GM23338 (cell line): ENCODE data around the gene CBLN3. TPM values are rescaled to one million over a fixed set of nuclear protein-coding genes. Genes with fewer than 3 reads are reported as not detected.
A peak's percentile ranks its signal among the peaks of the same experiment; 100 is the strongest.

Experiments
- ATAC-seq: fragments of 200-7000 bp; cut with Tn5 transposase; 3 replicates; pipeline ENCODE4 v1.9.1; 2020
- DNase-seq: peaks from one replicate; pipeline ENCODE4 v3.0.0-alpha.2; 2015; ENCODE audit warnings: low spot score
- H2AFZ ChIP-seq: fragments of 200-600 bp; sonication (generic); 2 replicates; pipeline ENCODE4 v1.8.0; 2016; ENCODE audit warnings: antibody characterized with exemption, mild to moderate bottlenecking, moderate library complexity
- H3F3A ChIP-seq: fragments of 200-600 bp; sonication (generic); replicated peaks from 2 replicates; pipeline ENCODE4 v1.8.0; 2017; ENCODE audit warnings: antibody characterized with exemption, mixed run types, low read depth
- H3K27ac ChIP-seq: fragments of 200-600 bp; sonication (generic); 2 replicates; pipeline ENCODE4 v1.6.1; 2016; ENCODE audit warnings: low read depth
- H3K27me3 ChIP-seq: fragments of 200-600 bp; sonication (generic); 2 replicates; pipeline ENCODE4 v1.8.0; 2016; ENCODE audit warnings: mild to moderate bottlenecking, mixed run types, moderate library complexity; ENCODE audit not compliant: insufficient read depth
- H3K36me3 ChIP-seq: fragments of 200-600 bp; sonication (generic); 2 replicates; pipeline ENCODE4 v1.8.0; 2016; ENCODE audit warnings: mild to moderate bottlenecking; ENCODE audit not compliant: insufficient read depth
- H3K4me1 ChIP-seq: fragments of 200-600 bp; sonication (generic); 2 replicates; pipeline ENCODE4 v1.8.0; 2016; ENCODE audit warnings: mild to moderate bottlenecking, moderate library complexity; ENCODE audit not compliant: insufficient read depth
- H3K4me2 ChIP-seq: fragments of 200-600 bp; sonication (generic); 2 replicates; pipeline ENCODE4 v1.7.1; 2017; ENCODE audit warnings: mixed run types
- H3K4me3 ChIP-seq: fragments of 200-600 bp; sonication (generic); 2 replicates; pipeline ENCODE4 v1.6.1; 2016; ENCODE audit warnings: mixed run types
- H3K79me2 ChIP-seq: fragments of 200-600 bp; sonication (generic); replicated peaks from 2 replicates; pipeline ENCODE4 v1.8.0; 2017; ENCODE audit warnings: mild to moderate bottlenecking; ENCODE audit not compliant: insufficient read depth
- H3K9me2 ChIP-seq: fragments of 200-600 bp; sonication (generic); 2 replicates; pipeline ENCODE4 v1.8.0; 2017; ENCODE audit not compliant: insufficient read depth
- H4K20me1 ChIP-seq: fragments of 200-600 bp; sonication (generic); replicated peaks from 2 replicates; pipeline ENCODE4 v1.8.0; 2017; ENCODE audit warnings: mild to moderate bottlenecking; ENCODE audit not compliant: insufficient read depth
- H3K27ac Mint-ChIP-seq: 2 replicates; pipeline ENCODE4 v1.8.0; 2020; ENCODE audit warnings: inconsistent platforms, mild to moderate bottlenecking, moderate library complexity, mixed read lengths
- H3K27me3 Mint-ChIP-seq: 3 replicates; pipeline ENCODE4 v1.8.0; 2022; ENCODE audit warnings: low read depth, mild to moderate bottlenecking, moderate library complexity, mixed read lengths, inconsistent platforms; ENCODE audit not compliant: insufficient read depth, poor library complexity
- H3K36me3 Mint-ChIP-seq: 3 replicates; pipeline ENCODE4 v1.8.0; 2021; ENCODE audit warnings: low read depth, mild to moderate bottlenecking, inconsistent platforms, moderate library complexity, mixed read lengths
- H3K4me1 Mint-ChIP-seq: 3 replicates; pipeline ENCODE4 v1.8.0; 2020; ENCODE audit warnings: mild to moderate bottlenecking, inconsistent platforms, mixed read lengths
- H3K4me3 Mint-ChIP-seq: 3 replicates; pipeline ENCODE4 v1.8.0; 2021; ENCODE audit warnings: moderate library complexity, mild to moderate bottlenecking, inconsistent platforms, mixed read lengths
- H3K9me3 Mint-ChIP-seq: 3 replicates; pipeline ENCODE4 v1.8.0; 2020; ENCODE audit warnings: moderate library complexity, mild to moderate bottlenecking, inconsistent platforms, mixed read lengths
- CREB1 ChIP-seq: fragments of 250-450 bp; sonication (Bioruptor Pico); IDR thresholded peaks from 2 replicates; pipeline ENCODE4 v1.5.0; 2020; ENCODE audit warnings: low read depth, mild to moderate bottlenecking, moderate library complexity
- ETS1 ChIP-seq: IDR thresholded peaks from 2 replicates; pipeline ENCODE4 v1.6.1; 2016; ENCODE audit warnings: antibody characterized with exemption
- EZH2 ChIP-seq: fragments of 200-600 bp; sonication (generic); IDR thresholded peaks from one replicate; pipeline ENCODE4 v1.8.0; 2017; ENCODE audit warnings: antibody characterized with exemption, mild to moderate bottlenecking, low read depth; ENCODE audit not compliant: unreplicated experiment
- EZH2phosphoT487 ChIP-seq: fragments of 200-600 bp; sonication (generic); IDR thresholded peaks from one replicate; pipeline ENCODE4 v1.8.1; 2018; ENCODE audit warnings: antibody characterized with exemption; ENCODE audit not compliant: unreplicated experiment
- JUNB ChIP-seq: IDR thresholded peaks from one replicate; pipeline ENCODE4 v1.6.1; 2016; ENCODE audit warnings: antibody characterized with exemption; ENCODE audit not compliant: unreplicated experiment
- NANOG ChIP-seq: IDR thresholded peaks from 2 replicates; pipeline ENCODE4 v1.6.1; 2016; ENCODE audit warnings: antibody characterized with exemption, borderline replicate concordance
- POLR2AphosphoS5 ChIP-seq: IDR thresholded peaks from 2 replicates; pipeline ENCODE4 v1.6.1; 2016; ENCODE audit warnings: antibody characterized with exemption, low read depth
- ZNF331 ChIP-seq: fragments of 250-450 bp; sonication (Bioruptor Pico); IDR thresholded peaks from 2 replicates; pipeline ENCODE4 v1.5.0; 2020; ENCODE audit warnings: low read depth, mild to moderate bottlenecking, moderate library complexity
- ZNF462 ChIP-seq: fragments of 250-450 bp; sonication (Bioruptor Pico); IDR thresholded peaks from 2 replicates; pipeline ENCODE4 v1.5.0; 2020; ENCODE audit warnings: mild to moderate bottlenecking, moderate library complexity
- polyA plus RNA-seq: library from polyadenylated mRNA; unstranded; fragments of >200 nt; fragmentation: Nextera tagmentation; extraction: Ambion mirVana; gene quantifications from 2 replicates; pipeline ENCODE4 v1.2.1, GENCODE V29; 2016
- total RNA-seq: library from RNA; depleted of rRNA; stranded (reverse); fragments of >200 nt; shearing (Covaris generic); gene quantifications from 2 replicates; pipeline ENCODE4 v1.2.3, GENCODE V29; 2014

Gene CBLN3
- total and polyA plus RNA-seq, 2 experiments from 2014 or later: 0.07 to 0.19 TPM

GRCh38 chr14:24441485-24441884 is 12.0 kb upstream of the CBLN3 start (continued):
- TF ChIP-seq EZH2phosphoT487: no peak

GRCh38 chr14:24440606-24441399 is 11.3 kb upstream of the CBLN3 start:
- H3K79me2 ChIP-seq: peaks cover 13% of the 10 kb centered on the region
- peaks cover 7% of the 10 kb centered on the region; the same call in 1 of the 2 replicates for H3K36me3 ChIP-seq
- H3K4me1 ChIP-seq: peaks cover 13% of the 10 kb centered on the region
- H2AFZ ChIP-seq: no peak overlapping the region
- no peaks in the 10 kb centered on the region for H3K27me3 ChIP-seq
- peak overlapping the region; percentile 84; the same call in 1 of the 2 replicates for H3K4me2 ChIP-seq
- H3F3A ChIP-seq: peaks cover 7% of the 10 kb centered on the region; the same call in 1 of the 2 replicates
- DNase-seq (no peak), ATAC-seq (no peak)
- H3K27ac Mint-ChIP-seq: no peak overlapping the region
- no peak overlapping the region; the same call in 1 of the 2 replicates for H3K27ac ChIP-seq
- H3K9me2 ChIP-seq: no peaks in the 10 kb centered on the region
- peaks cover 9% of the 10 kb centered on the region; the same call in 2 of the 3 replicates for H3K4me1 Mint-ChIP-seq
- TF ChIP-seq JUNB (no peak), ZNF462 (CRISPR knock-in tag) (no peak), EZH2phosphoT487 (no peak), NANOG (no peak), EZH2 (no peak), CREB1 (CRISPR knock-in tag) (no peak), ETS1 (no peak), ZNF331 (no peak), POLR2AphosphoS5 (no peak)
- H3K4me3 Mint-ChIP-seq: peak overlapping the region; percentile 88
- peaks cover 10% of the 10 kb centered on the region for H3K27me3 Mint-ChIP-seq
- no peak overlapping the region for H3K4me3 ChIP-seq
- H4K20me1 ChIP-seq: no peaks in the 10 kb centered on the region; the same call in 1 of the 2 replicates
- H3K36me3 Mint-ChIP-seq: peaks cover 43% of the 10 kb centered on the region
- H3K9me3 Mint-ChIP-seq: no peaks in the 10 kb centered on the region
